CD4-positive, alpha-beta T cell (primary cell): ENCODE measurements around the gene FAM180B. TPM values are rescaled to one million over a fixed set of nuclear protein-coding genes. Genes with fewer than 3 reads are reported as not detected.

Experiments used
- ATAC-seq: fragments of 200-7000 bp; cut with Tn5 transposase; one replicate; pipeline ENCODE4 v1.10.0; 2022; ENCODE audit warnings: mild to moderate bottlenecking; ENCODE audit not compliant: poor library complexity
- CTCF ChIA-PET: fragments of 350-600 bp; sonication (Branson Sonifier 250); formaldehyde crosslinking; loops from one replicate; lab custom pipeline; 2021; ENCODE audit warnings: antibody characterized with exemption, inconsistent platforms; lab: Charles Lee
- POLR2A ChIA-PET: fragments of 350-600 bp; sonication (Branson Sonifier 250); formaldehyde crosslinking; loops from one replicate; lab custom pipeline; 2021; ENCODE audit warnings: antibody characterized with exemption, inconsistent platforms; lab: Charles Lee
- DNase-seq, 14 experiments: peaks; one replicate each; pipeline ENCODE4 v3.0.0-alpha.2; 2013 to 2020; ENCODE audit warnings: mixed read lengths in 2 of 14
- H3K27ac ChIP-seq, 2 donors: one replicate each; pipeline versions ENCODE4 v1.5.1 to v1.7.0; 2013; ENCODE audit warnings: low read length in 2 of 2, low read depth in 1 of 2, mild to moderate bottlenecking in 1 of 2
- H3K27me3 ChIP-seq, 2 experiments: 1 replicate in 1 of 2; 2 replicates in 1 of 2; pipeline versions ENCODE4 v1.6.1 to v1.7.0; 2013; ENCODE audit warnings: low read length in 2 of 2, control low read depth in 1 of 2, mild to moderate bottlenecking in 1 of 2, moderate library complexity in 1 of 2; ENCODE audit not compliant: insufficient read depth in 2 of 2, control insufficient read depth in 1 of 2
- H3K36me3 ChIP-seq: one replicate; pipeline ENCODE4 v1.6.1; 2013; ENCODE audit warnings: low read length, control low read depth; ENCODE audit not compliant: insufficient read depth
- H3K4me1 ChIP-seq: one replicate; pipeline ENCODE4 v1.6.1; 2013; ENCODE audit warnings: low read length, control low read depth; ENCODE audit not compliant: insufficient read depth
- H3K4me3 ChIP-seq: one replicate; pipeline ENCODE4 v1.5.1; 2013; ENCODE audit warnings: mild to moderate bottlenecking, low read length, moderate library complexity
- H3K9me3 ChIP-seq, 2 experiments: 1 replicate in 1 of 2; 2 replicates in 1 of 2; pipeline versions ENCODE4 v1.6.1 to v1.7.0; 2013; ENCODE audit warnings: low read length in 2 of 2, mild to moderate bottlenecking in 2 of 2, control low read depth in 1 of 2, moderate library complexity in 1 of 2; ENCODE audit not compliant: control insufficient read depth in 1 of 2, insufficient read depth in 1 of 2
- H3K27ac Mint-ChIP-seq: one replicate; pipeline ENCODE4 v1.8.0; 2020; ENCODE audit warnings: mixed read lengths
- H3K27me3 Mint-ChIP-seq: one replicate; pipeline ENCODE4 v1.8.0; 2021; ENCODE audit warnings: mixed read lengths
- H3K36me3 Mint-ChIP-seq: one replicate; pipeline ENCODE4 v1.8.0; 2021; ENCODE audit warnings: low read depth, mixed read lengths
- H3K4me1 Mint-ChIP-seq: one replicate; pipeline ENCODE4 v1.8.0; 2021; ENCODE audit warnings: low read depth, mixed read lengths
- H3K4me3 Mint-ChIP-seq: one replicate; pipeline ENCODE4 v1.8.0; 2020; ENCODE audit warnings: mild to moderate bottlenecking, mixed read lengths
- H3K9me3 Mint-ChIP-seq: one replicate; pipeline ENCODE4 v1.8.0; 2020; ENCODE audit warnings: mixed read lengths
- CTCF ChIP-seq: fragments of 200-600 bp; IDR thresholded peaks from one replicate; pipeline ENCODE4 v1.8.0; 2022; ENCODE audit warnings: antibody characterized with exemption, mild to moderate bottlenecking
- intact Hi-C, 2 experiments: fragments of 100-400 bp; cut with DNase I in 1 of 2; cut with micrococcal nuclease in 1 of 2; formaldehyde crosslinking; loops; one replicate each; pipeline versions ENCODE4 v1.15.1 to v1.9.0; 2023 to 2025; cut with DNase I, micrococcal nuclease
- total RNA-seq, 174 experiments: library from RNA in 2 of 174; stranded (reverse) in 2 of 174; gene quantifications; one replicate each; pipeline ENCODE4 v1.2.3 and lab custom pipeline; 2021 to 2026

FAM180B gene
- total RNA-seq, 2 experiments from 2014 or later = 0.55 to 0.92 TPM

GRCh38 chr11:47587723-47588326 is 1.3 kb downstream of the FAM180B start:
- Histone ChIP-seq H3K9me3 (no peaks in the 10 kb centered on the region), H3K4me1 (no peaks in the 10 kb centered on the region), H3K36me3 (peaks cover 23% of the 10 kb centered on the region), H3K27ac (no peak overlapping the region), H3K27me3 (peaks cover 4 to 9% of the 10 kb centered on the region in 2 experiments), H3K4me3 (no peak overlapping the region)
- no peaks in the 10 kb centered on the region for H3K4me1 Mint-ChIP-seq
- POLR2A ChIA-PET = no interaction called here
- no peak for TF ChIP-seq CTCF
- intact Hi-C loops = loop anchor here in 1 of 2 experiments (10.0 kb wide), 1 partner anchor 343 kb away; the partner anchor contains the start of gene ACP2
- no peak overlapping the region for H3K4me3 Mint-ChIP-seq
- H3K36me3 Mint-ChIP-seq = peaks cover 23% of the 10 kb centered on the region
- peaks cover 6% of the 10 kb centered on the region for H3K27me3 Mint-ChIP-seq
- CTCF ChIA-PET = no interaction called here
- no peak overlapping the region for H3K27ac Mint-ChIP-seq
- ATAC-seq (no peak), DNase-seq (peak in 3 of 14 experiments; percentile 7 to 49 (median 40))
- H3K9me3 Mint-ChIP-seq = no peaks in the 10 kb centered on the region

DNA sequence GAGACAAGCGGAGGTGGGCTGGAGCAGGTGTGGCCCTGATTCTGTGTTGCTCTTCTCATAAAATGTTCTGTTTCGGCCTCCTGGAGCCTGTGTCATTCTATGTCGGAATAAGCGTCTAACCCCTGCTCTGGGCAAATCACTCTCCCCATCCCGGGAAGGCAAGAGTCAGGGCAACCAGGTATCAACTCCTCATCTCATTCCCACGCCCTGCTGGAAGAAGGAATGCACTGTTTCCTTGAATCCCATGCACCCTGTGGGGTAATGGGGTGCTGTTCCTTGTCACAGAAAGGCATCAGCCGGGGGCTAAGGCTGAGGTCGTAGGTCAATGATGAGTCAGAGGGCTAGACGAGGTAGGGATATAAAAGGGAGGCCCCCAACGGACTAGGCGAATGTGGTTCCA is 2.6 kb downstream of the FAM180B start:
- no peak for TF ChIP-seq CTCF
- Mint-ChIP-seq H3K27ac (no peak overlapping the region), H3K9me3 (no peaks in the 10 kb centered on the region), H3K4me1 (no peaks in the 10 kb centered on the region), H3K36me3 (peaks cover 10% of the 10 kb centered on the region), H3K27me3 (peaks cover 18% of the 10 kb centered on the region), H3K4me3 (no peak overlapping the region)
- Histone ChIP-seq H3K4me3 (no peak overlapping the region), H3K27me3 (peaks cover 16 to 21% of the 10 kb centered on the region in 2 experiments), H3K36me3 (peaks cover 11% of the 10 kb centered on the region), H3K27ac (no peak overlapping the region), H3K4me1 (peaks cover 8% of the 10 kb centered on the region), H3K9me3 (peaks cover 0 to 4% of the 10 kb centered on the region in 2 experiments)
- DNase-seq (no peak), ATAC-seq (no peak)
- intact Hi-C loops = loop anchor here in 1 of 2 experiments (10.0 kb wide), 1 partner anchor 344 kb away; the partner anchor contains the start of gene ACP2
- ChIA-PET CTCF (no interaction called here), POLR2A (no interaction called here)

GRCh38 chr11:47589584-47589976 is 3.1 kb downstream of the FAM180B start:
- H3K27me3 ChIP-seq = peaks cover 19 to 25% of the 10 kb centered on the region in 2 experiments
- ATAC-seq = no peak
- H3K4me1 Mint-ChIP-seq = no peaks in the 10 kb centered on the region
- H3K27ac Mint-ChIP-seq = no peak overlapping the region
- DNase-seq = no peak
- peaks cover 6% of the 10 kb centered on the region for H3K36me3 Mint-ChIP-seq
- H3K9me3 Mint-ChIP-seq = no peaks in the 10 kb centered on the region
- CTCF ChIA-PET = no interaction called here
- TF ChIP-seq CTCF = no peak
- peaks cover 22% of the 10 kb centered on the region for H3K27me3 Mint-ChIP-seq
- H3K9me3 ChIP-seq = peaks cover 0 to 7% of the 10 kb centered on the region in 2 experiments
- peaks cover 12% of the 10 kb centered on the region for H3K4me1 ChIP-seq
- H3K36me3 ChIP-seq = peaks cover 6% of the 10 kb centered on the region
- H3K4me3 Mint-ChIP-seq = no peak overlapping the region
- POLR2A ChIA-PET = no interaction called here
- no peak overlapping the region for H3K27ac ChIP-seq
- intact Hi-C loops = loop anchor here in 1 of 2 experiments (10.0 kb wide), 1 partner anchor 345 kb away; the partner anchor contains the start of gene ACP2
- no peak overlapping the region for H3K4me3 ChIP-seq
